Measurements from ENCODE around the gene PCDHGB3.

The PCDHGB3 gene

DNA sequence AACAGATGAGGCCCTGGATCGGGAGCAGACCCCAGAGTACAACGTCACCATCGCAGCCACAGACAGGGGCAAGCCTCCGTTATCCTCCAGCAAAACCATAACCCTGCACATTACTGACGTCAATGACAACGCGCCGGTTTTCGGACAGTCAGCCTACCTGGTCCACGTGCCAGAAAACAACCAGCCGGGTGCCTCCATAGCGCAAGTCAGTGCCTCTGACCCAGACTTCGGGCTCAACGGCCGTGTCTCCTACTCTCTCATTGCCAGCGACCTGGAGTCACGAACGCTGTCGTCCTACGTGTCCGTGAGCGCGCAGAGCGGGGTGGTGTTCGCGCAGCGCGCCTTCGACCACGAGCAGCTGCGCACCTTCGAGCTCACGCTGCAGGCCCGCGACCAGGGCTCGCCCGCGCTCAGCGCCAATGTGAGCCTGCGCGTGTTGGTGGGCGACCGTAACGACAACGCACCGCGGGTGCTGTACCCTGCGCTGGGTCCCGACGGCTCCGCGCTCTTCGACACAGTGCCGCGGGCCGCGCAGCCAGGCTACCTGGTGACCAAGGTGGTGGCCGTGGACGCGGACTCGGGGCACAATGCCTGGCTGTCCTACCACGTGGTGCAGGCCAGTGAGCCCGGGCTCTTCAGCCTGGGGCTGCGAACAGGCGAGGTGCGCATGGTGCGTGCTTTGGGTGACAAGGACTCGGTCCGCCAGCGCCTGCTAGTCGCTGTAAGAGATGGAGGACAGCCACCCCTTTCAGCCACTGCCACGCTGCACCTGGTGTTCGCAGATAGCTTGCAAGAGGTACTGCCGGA is 49.2 kb downstream of the PCDHGB3 start:
- no peak for DNase-seq (ENCODE audit: low read depth in 2 of 2)

DNA sequence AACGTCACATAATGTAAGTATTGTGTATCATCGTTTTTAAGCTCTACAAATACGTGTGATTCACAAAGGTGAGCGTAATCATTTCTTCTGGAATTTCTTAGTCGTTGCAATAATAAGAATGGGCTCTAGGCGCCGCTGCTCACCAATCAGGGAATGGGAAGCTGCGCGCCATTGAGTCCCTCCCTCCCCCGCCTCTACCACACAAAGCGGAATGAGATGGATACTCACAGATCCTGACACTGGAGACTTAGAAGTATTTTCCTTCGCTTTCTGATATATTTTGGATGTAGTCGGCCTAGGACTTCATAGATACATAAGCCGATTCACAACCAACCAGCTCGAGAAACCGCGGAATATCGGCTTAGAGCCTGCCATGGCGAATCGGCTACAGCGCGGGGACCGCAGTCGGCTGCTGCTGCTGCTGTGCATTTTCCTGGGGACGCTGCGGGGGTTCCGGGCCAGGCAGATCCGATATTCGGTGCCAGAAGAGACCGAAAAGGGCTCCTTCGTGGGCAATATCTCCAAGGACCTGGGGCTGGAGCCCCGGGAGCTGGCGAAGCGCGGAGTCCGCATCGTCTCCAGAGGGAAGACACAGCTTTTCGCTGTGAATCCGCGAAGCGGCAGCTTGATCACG is 50.9 kb downstream of the PCDHGB3 start, which contains the start of gene PCDHGA11:
TSS of gene PCDHGA11 (plus strand) at position 197 of the 634 bp plus-strand sequence. CDS start at position 374, 177 bp downstream.
- peak in 1 of 2 donors; percentile 36 for DNase-seq (ENCODE audit: low read depth in 2 of 2)

DNA sequence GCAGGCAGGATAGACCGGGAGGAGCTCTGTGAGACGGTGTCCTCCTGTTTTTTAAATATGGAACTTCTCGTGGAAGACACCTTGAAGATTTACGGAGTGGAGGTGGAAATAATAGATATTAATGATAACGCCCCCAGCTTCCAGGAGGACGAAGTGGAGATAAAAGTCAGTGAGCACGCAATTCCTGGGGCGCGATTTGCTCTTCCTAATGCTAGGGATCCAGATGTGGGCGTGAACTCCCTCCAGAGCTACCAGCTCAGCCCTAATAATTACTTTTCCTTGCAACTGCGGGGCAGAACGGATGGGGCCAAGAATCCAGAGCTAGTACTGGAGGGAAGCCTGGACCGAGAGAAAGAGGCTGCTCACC is 51.4 kb downstream of the PCDHGB3 start:
- DNase-seq (ENCODE audit: low read depth in 2 of 2) = no peak

Measured in stimulated activated CD4-positive, alpha-beta T cell treated with anti-CD3 and anti-CD28 coated beads, Interleukin-15, amount 100 ng/mL, for 48 hours (primary cell).